Skeletal muscle satellite cell (primary cell): ENCODE data around the gene ABHD4.
"Not testable (repeated sequence)": the region's sequence is repeated elsewhere in the genome, so short reads cannot be mapped to it uniquely, and the experiment has no call there.

Experiments used
- H3K27me3 ChIP-seq: 2 replicates; pipeline ENCODE4 v1.7.0; 2013; ENCODE audit warnings: low read length; ENCODE audit not compliant: control insufficient read depth, insufficient read depth
- H3K36me3 ChIP-seq: 2 replicates; pipeline ENCODE4 v1.7.0; 2013; ENCODE audit warnings: mild to moderate bottlenecking, control low read depth, low read length; ENCODE audit not compliant: insufficient read depth
- H3K4me1 ChIP-seq: 2 replicates; pipeline ENCODE4 v1.7.0; 2013; ENCODE audit warnings: low read length; ENCODE audit not compliant: control insufficient read depth, insufficient read depth
- H3K4me2 ChIP-seq: 2 replicates; pipeline ENCODE4 v1.7.0; 2013; ENCODE audit warnings: mild to moderate bottlenecking, low read length
- H3K4me3 ChIP-seq: 2 replicates; pipeline ENCODE4 v1.7.0; 2013; ENCODE audit warnings: low read length
- H3K9ac ChIP-seq: 2 replicates; pipeline ENCODE4 v1.7.0; 2013; ENCODE audit warnings: mild to moderate bottlenecking, low read depth, low read length, moderate library complexity
- H3K9me3 ChIP-seq: replicated peaks from 2 replicates; pipeline ENCODE4 v1.7.0; 2013; ENCODE audit warnings: mild to moderate bottlenecking, control low read depth, low read length

ABHD4 gene

GRCh38 chr14:22613736-22614239 is 15.7 kb downstream of the ABHD4 start:
- H3K4me3 ChIP-seq: no peak overlapping the region
- peaks cover 21% of the 10 kb centered on the region for H3K36me3 ChIP-seq
- H3K9ac ChIP-seq: peak overlapping the region; percentile 72
- no peaks in the 10 kb centered on the region for H3K27me3 ChIP-seq
- no peaks in the 10 kb centered on the region for H3K9me3 ChIP-seq
- peak overlapping the region; percentile 52 for H3K4me2 ChIP-seq
- H3K4me1 ChIP-seq: peaks cover 27% of the 10 kb centered on the region

GRCh38 chr14:22614240-22614799 is 16.2 kb downstream of the ABHD4 start:
- Histone ChIP-seq H3K9me3 (no peaks in the 10 kb centered on the region), H3K4me3 (no peak overlapping the region), H3K4me1 (peaks cover 27% of the 10 kb centered on the region), H3K27me3 (no peaks in the 10 kb centered on the region), H3K36me3 (peaks cover 21% of the 10 kb centered on the region), H3K9ac (peak overlapping the region; percentile 14), H3K4me2 (peak overlapping the region; percentile 24)

- not testable (repeated sequence) for H3K4me2 ChIP-seq
Observed at GRCh38 chr14:22615765-22616164, 17.7 kb downstream of the ABHD4 start.

GRCh38 chr14:22622255-22622654 is 24.2 kb downstream of the ABHD4 start:
- Histone ChIP-seq H3K27me3 (no peaks in the 10 kb centered on the region), H3K9ac (no peak overlapping the region), H3K4me2 (peak overlapping the region; percentile 16), H3K9me3 (no peaks in the 10 kb centered on the region), H3K36me3 (no peaks in the 10 kb centered on the region), H3K4me1 (peaks cover 10% of the 10 kb centered on the region), H3K4me3 (no peak overlapping the region)

More at GRCh38 chr14:22615765-22616164, 17.7 kb downstream of the ABHD4 start:
- not testable (repeated sequence) for H3K27me3 ChIP-seq, H3K4me3 ChIP-seq, H3K36me3 ChIP-seq, H3K9me3 ChIP-seq, H3K9ac ChIP-seq
- H3K4me1 ChIP-seq: peaks cover 27% of the 10 kb centered on the region

GRCh38 chr14:22623047-22623446 is 24.9 kb downstream of the ABHD4 start:
- Histone ChIP-seq H3K9ac (no peak overlapping the region), H3K4me2 (no peak overlapping the region), H3K9me3 (no peaks in the 10 kb centered on the region), H3K27me3 (no peaks in the 10 kb centered on the region), H3K36me3 (no peaks in the 10 kb centered on the region), H3K4me3 (no peak overlapping the region), H3K4me1 (peaks cover 10% of the 10 kb centered on the region)

GRCh38 chr14:22626590-22626989 is 28.5 kb downstream of the ABHD4 start:
- no peaks in the 10 kb centered on the region for H3K9me3 ChIP-seq
- H3K4me3 ChIP-seq: no peak overlapping the region
- no peak overlapping the region for H3K4me2 ChIP-seq
- peaks cover 7% of the 10 kb centered on the region for H3K27me3 ChIP-seq
- H3K36me3 ChIP-seq: no peaks in the 10 kb centered on the region
- no peak overlapping the region for H3K9ac ChIP-seq
- H3K4me1 ChIP-seq: peaks cover 10% of the 10 kb centered on the region

- Histone ChIP-seq H3K27me3 (peaks cover 7% of the 10 kb centered on the region), H3K4me3 (no peak overlapping the region), H3K9me3 (no peaks in the 10 kb centered on the region), H3K9ac (no peak overlapping the region), H3K36me3 (no peaks in the 10 kb centered on the region), H3K4me2 (no peak overlapping the region), H3K4me1 (no peaks in the 10 kb centered on the region)
Observed at GRCh38 chr14:22627506-22628263, 29.6 kb downstream of the ABHD4 start.

GRCh38 chr14:22629361-22629760 is 31.3 kb downstream of the ABHD4 start:
- no peak overlapping the region for H3K4me3 ChIP-seq
- H3K36me3 ChIP-seq: no peaks in the 10 kb centered on the region
- no peaks in the 10 kb centered on the region for H3K4me1 ChIP-seq
- no peaks in the 10 kb centered on the region for H3K9me3 ChIP-seq
- H3K27me3 ChIP-seq: peaks cover 21% of the 10 kb centered on the region
- no peak overlapping the region for H3K9ac ChIP-seq
- no peak overlapping the region for H3K4me2 ChIP-seq

- Histone ChIP-seq H3K9ac (no peak overlapping the region), H3K9me3 (no peaks in the 10 kb centered on the region), H3K4me1 (no peaks in the 10 kb centered on the region), H3K36me3 (no peaks in the 10 kb centered on the region), H3K4me2 (no peak overlapping the region), H3K4me3 (no peak overlapping the region), H3K27me3 (peaks cover 23% of the 10 kb centered on the region)
Observed at GRCh38 chr14:22630066-22630465, 32.0 kb downstream of the ABHD4 start.

- Histone ChIP-seq H3K4me1 (no peaks in the 10 kb centered on the region), H3K4me2 (no peak overlapping the region), H3K9me3 (no peaks in the 10 kb centered on the region), H3K27me3 (peaks cover 26% of the 10 kb centered on the region), H3K4me3 (no peak overlapping the region), H3K9ac (no peak overlapping the region), H3K36me3 (no peaks in the 10 kb centered on the region)
Observed at GRCh38 chr14:22630486-22630885, 32.4 kb downstream of the ABHD4 start.

- Histone ChIP-seq H3K27me3 (peaks cover 27% of the 10 kb centered on the region), H3K4me3 (no peak overlapping the region), H3K4me1 (no peaks in the 10 kb centered on the region), H3K9me3 (no peaks in the 10 kb centered on the region), H3K4me2 (no peak overlapping the region), H3K9ac (no peak overlapping the region), H3K36me3 (no peaks in the 10 kb centered on the region)
Observed at GRCh38 chr14:22634233-22634900, 36.3 kb downstream of the ABHD4 start.
